ENCODE measurements around the gene DDX59. TPM values are rescaled to one million over a fixed set of nuclear protein-coding genes. Genes with fewer than 3 reads are reported as not detected.

DDX59 gene
- total RNA-seq, 4 donors from 2014 or later: 8.6 to 17.5 (median 14.6) TPM

DNA sequence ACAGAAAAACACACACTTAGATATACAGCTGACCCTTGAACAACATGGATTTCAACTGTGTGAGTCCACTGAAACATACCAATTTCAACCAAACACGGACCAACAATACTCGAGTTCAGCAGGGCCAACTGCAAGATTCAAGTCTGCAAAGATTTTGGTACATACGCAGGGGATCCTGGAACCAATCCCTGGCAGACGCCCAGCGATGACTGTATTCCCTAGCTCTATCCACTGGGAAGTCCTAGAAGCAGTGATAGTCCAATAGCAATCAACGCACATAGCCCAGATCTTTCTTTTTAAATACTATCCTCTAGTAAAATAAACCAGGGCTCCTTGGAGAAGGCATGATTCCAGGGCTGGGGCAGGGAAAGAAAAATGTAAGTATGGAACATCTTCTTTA is 9.0 kb downstream of the DDX59 start:
- Histone ChIP-seq H3K9me3 (no peaks in the 10 kb centered on the region), H3K4me1 (peaks cover 0 to 2% (median 0%) of the 10 kb centered on the region in 4 donors), H3K4me3 (no peak overlapping the region), H3K27ac (no peak overlapping the region), H3K36me3 (peaks cover 0 to 33% (median 11%) of the 10 kb centered on the region in 4 donors), H3K27me3 (no peaks in the 10 kb centered on the region)
- no peak for TF ChIP-seq EP300 (IDR thresholded peaks at IDR 0.05; ENCODE audit: low read depth)
- no peak for TF ChIP-seq POLR2A (IDR thresholded peaks at IDR 0.05)
- TF ChIP-seq POLR2AphosphoS5 (IDR thresholded peaks at IDR 0.05): no peak
- TF ChIP-seq, protein P1, sequence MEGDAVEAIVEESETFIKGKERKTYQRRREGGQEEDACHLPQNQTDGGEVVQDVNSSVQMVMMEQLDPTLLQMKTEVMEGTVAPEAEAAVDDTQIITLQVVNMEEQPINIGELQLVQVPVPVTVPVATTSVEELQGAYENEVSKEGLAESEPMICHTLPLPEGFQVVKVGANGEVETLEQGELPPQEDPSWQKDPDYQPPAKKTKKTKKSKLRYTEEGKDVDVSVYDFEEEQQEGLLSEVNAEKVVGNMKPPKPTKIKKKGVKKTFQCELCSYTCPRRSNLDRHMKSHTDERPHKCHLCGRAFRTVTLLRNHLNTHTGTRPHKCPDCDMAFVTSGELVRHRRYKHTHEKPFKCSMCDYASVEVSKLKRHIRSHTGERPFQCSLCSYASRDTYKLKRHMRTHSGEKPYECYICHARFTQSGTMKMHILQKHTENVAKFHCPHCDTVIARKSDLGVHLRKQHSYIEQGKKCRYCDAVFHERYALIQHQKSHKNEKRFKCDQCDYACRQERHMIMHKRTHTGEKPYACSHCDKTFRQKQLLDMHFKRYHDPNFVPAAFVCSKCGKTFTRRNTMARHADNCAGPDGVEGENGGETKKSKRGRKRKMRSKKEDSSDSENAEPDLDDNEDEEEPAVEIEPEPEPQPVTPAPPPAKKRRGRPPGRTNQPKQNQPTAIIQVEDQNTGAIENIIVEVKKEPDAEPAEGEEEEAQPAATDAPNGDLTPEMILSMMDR (IDR thresholded peaks at IDR 0.05): no peak
- no peak for DNase-seq
- 78 to 96% methylated on average over 4 to 6 of the region's 6 CpGs for WGBS, 2 donors (ENCODE audit: low coverage in 1 of 2)
- in situ Hi-C loops (cut with MboI; ENCODE audit: low pct_ligation_motif_present in 1 of 4, low pct_unique_long_range_greater_than_20kb in 1 of 4, low sequenced_read_pairs in 3 of 4): no loop called here
- intact Hi-C loops (cut with DNase I; ENCODE audit: low total_unique reads): loop anchor here (10.0 kb wide), 1 partner anchor 144 kb away; no protein-coding TSS in a partner anchor

DNA sequence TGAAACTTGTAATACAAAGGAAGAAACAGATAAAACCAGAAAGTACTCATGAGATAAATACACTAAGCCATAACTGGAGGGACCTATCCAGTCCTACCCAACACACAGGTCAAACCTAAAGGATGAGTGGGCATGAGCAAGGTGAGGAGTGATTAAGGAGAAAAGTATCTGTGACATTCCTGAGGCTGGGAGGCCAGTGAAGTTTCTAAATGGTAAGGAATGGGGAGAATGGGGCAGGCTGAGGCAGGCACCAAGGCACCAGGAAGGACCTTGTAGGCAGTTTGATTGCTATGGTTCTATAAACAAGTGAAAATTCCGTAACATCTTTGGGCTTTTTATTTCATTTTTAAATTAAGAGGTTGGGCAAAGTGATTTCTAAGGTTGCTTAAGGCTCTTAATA is 10.4 kb downstream of the DDX59 start:
- no peaks in the 10 kb centered on the region for H3K4me1 ChIP-seq
- in situ Hi-C loops (cut with MboI; ENCODE audit: low pct_ligation_motif_present in 1 of 4, low pct_unique_long_range_greater_than_20kb in 1 of 4, low sequenced_read_pairs in 3 of 4) (no loop called here), intact Hi-C loops (cut with DNase I; ENCODE audit: low total_unique reads) (no loop called here)

DNA sequence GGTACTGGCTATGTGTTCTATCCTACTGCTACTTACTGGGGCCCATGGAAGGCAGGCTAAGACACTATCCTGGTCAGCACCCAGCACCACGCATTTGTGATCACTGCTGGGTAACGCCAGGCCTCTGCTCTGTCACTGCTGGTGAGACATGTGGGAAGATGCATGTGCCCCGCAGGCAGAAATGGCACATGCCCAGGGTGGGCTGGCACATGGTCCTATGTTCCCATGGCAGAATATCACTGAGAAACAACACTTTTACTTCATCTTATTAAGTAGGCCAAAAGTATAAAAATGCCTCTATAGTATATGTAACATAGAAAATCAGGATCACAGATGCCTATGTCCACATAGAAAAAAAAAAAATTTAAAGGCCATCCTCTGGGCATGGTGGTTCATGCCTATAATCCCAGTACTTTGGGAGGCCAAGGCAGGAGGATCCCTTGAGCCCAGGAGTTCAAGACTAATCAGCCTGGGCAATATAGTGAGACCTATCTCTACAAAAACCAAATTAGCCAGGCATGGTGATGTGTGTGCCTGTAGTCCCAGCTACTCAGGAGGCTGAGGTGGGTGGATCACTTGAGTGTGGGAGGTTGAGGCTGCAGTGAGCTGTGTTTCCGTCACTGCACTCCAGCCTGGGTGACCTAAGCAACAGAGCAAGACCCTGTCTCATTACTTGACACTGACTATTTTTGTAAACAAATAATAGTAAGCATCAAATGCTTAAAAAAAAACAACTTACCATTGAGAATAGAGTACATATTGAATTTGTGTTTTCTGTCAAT is 11.5 kb downstream of the DDX59 start:
- Histone ChIP-seq H3K36me3 (peaks cover 0 to 50% (median 10%) of the 10 kb centered on the region in 4 donors), H3K27ac (no peak overlapping the region), H3K27me3 (no peaks in the 10 kb centered on the region), H3K4me1 (no peaks in the 10 kb centered on the region), H3K9me3 (no peaks in the 10 kb centered on the region), H3K4me3 (no peak overlapping the region)
- no peak for DNase-seq
- in situ Hi-C loops (cut with MboI; ENCODE audit: low pct_ligation_motif_present in 1 of 4, low pct_unique_long_range_greater_than_20kb in 1 of 4, low sequenced_read_pairs in 3 of 4): no loop called here
- WGBS, 2 donors (ENCODE audit: low coverage in 1 of 2): 80 to 96% methylated on average over 1 to 4 of the region's 4 CpGs
- intact Hi-C loops (cut with DNase I; ENCODE audit: low total_unique reads): no loop called here
- TF ChIP-seq POLR2AphosphoS5 (IDR thresholded peaks at IDR 0.05) (no peak), POLR2A (IDR thresholded peaks at IDR 0.05) (no peak), EP300 (IDR thresholded peaks at IDR 0.05; ENCODE audit: low read depth) (no peak)
- TF ChIP-seq, protein P1 (IDR thresholded peaks at IDR 0.05): no peak

More for the DNA sequence above, 10.4 kb downstream of the DDX59 start:
- WGBS, 2 donors (ENCODE audit: low coverage in 1 of 2): 93 to 100% methylated on average over 1 of the region's 1 CpG
- no peaks in the 10 kb centered on the region for H3K27me3 ChIP-seq
- H3K36me3 ChIP-seq: peaks cover 0 to 46% (median 11%) of the 10 kb centered on the region in 4 donors
- no peaks in the 10 kb centered on the region for H3K9me3 ChIP-seq
- no peak for TF ChIP-seq POLR2A (IDR thresholded peaks at IDR 0.05)
- TF ChIP-seq, protein P1 (IDR thresholded peaks at IDR 0.05): no peak
- TF ChIP-seq POLR2AphosphoS5 (IDR thresholded peaks at IDR 0.05): no peak
- TF ChIP-seq EP300 (IDR thresholded peaks at IDR 0.05; ENCODE audit: low read depth): no peak
- no peak overlapping the region for H3K4me3 ChIP-seq
- no peak for DNase-seq
- H3K27ac ChIP-seq: no peak overlapping the region

- in situ Hi-C loops (cut with MboI; ENCODE audit: low pct_ligation_motif_present in 1 of 4, low pct_unique_long_range_greater_than_20kb in 1 of 4, low sequenced_read_pairs in 3 of 4): no loop called here
- no peak for DNase-seq
- intact Hi-C loops (cut with DNase I; ENCODE audit: low total_unique reads): no loop called here
Observed at GRCh38 chr1:200654660-200655059, 15.0 kb downstream of the DDX59 start.

More at GRCh38 chr1:200654660-200655059, 15.0 kb downstream of the DDX59 start:
- TF ChIP-seq, protein P1 (IDR thresholded peaks at IDR 0.05): no peak
- TF ChIP-seq EP300 (IDR thresholded peaks at IDR 0.05; ENCODE audit: low read depth) (no peak), POLR2AphosphoS5 (IDR thresholded peaks at IDR 0.05) (no peak), POLR2A (IDR thresholded peaks at IDR 0.05) (no peak)
- Histone ChIP-seq H3K9me3 (no peaks in the 10 kb centered on the region), H3K36me3 (peaks cover 0 to 50% (median 8%) of the 10 kb centered on the region in 4 donors), H3K27me3 (no peaks in the 10 kb centered on the region), H3K27ac (no peak overlapping the region), H3K4me3 (no peak overlapping the region), H3K4me1 (no peaks in the 10 kb centered on the region)
- WGBS, 2 donors (ENCODE audit: low coverage in 1 of 2): 88 to 98% methylated on average over 5 of the region's 5 CpGs

All from transverse colon (tissue), 4 donors.